22Rv1 (cell line): ENCODE results near the gene NCAM2.

Source experiments
- H3K27ac ChIP-seq: fragments of 450-650 bp; 2 replicates; pipeline ENCODE4 v1.5.1; 2017
- ZFX ChIP-seq: fragments of 450-650 bp; IDR thresholded peaks from 2 replicates; pipeline ENCODE4 v1.6.1; 2017; ENCODE audit warnings: antibody characterized with exemption, borderline replicate concordance
- TF ChIP-seq, protein P1 (sequence below): fragments of 450-650 bp; IDR thresholded peaks from 2 replicates; pipeline ENCODE4 v1.5.1; 2017; ENCODE audit warnings: mild to moderate bottlenecking

The NCAM2 gene

DNA sequence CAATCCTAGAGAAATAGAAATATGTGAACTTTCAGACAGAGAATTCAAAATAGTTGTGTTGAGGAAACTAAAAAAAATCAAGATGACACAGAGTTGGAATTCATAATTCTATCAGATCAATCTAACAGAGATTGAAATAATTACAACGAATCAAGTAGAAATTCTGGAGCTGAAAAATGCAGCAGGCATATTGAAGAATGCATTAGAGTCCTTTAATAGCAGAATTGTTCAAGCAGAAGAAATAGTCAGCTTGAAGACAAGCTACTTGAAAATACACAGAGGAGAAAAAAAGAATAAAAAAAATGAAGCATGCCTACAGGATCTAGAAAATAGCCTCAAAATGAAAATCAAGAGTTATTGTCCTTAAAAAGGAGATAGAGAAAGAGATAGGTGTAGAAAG, 347.1 kb downstream of the NCAM2 start:
- H3K27ac ChIP-seq, result no peak overlapping the region
- TF ChIP-seq ZFX, result no peak
- TF ChIP-seq, protein P1, sequence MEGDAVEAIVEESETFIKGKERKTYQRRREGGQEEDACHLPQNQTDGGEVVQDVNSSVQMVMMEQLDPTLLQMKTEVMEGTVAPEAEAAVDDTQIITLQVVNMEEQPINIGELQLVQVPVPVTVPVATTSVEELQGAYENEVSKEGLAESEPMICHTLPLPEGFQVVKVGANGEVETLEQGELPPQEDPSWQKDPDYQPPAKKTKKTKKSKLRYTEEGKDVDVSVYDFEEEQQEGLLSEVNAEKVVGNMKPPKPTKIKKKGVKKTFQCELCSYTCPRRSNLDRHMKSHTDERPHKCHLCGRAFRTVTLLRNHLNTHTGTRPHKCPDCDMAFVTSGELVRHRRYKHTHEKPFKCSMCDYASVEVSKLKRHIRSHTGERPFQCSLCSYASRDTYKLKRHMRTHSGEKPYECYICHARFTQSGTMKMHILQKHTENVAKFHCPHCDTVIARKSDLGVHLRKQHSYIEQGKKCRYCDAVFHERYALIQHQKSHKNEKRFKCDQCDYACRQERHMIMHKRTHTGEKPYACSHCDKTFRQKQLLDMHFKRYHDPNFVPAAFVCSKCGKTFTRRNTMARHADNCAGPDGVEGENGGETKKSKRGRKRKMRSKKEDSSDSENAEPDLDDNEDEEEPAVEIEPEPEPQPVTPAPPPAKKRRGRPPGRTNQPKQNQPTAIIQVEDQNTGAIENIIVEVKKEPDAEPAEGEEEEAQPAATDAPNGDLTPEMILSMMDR, result no peak

DNA sequence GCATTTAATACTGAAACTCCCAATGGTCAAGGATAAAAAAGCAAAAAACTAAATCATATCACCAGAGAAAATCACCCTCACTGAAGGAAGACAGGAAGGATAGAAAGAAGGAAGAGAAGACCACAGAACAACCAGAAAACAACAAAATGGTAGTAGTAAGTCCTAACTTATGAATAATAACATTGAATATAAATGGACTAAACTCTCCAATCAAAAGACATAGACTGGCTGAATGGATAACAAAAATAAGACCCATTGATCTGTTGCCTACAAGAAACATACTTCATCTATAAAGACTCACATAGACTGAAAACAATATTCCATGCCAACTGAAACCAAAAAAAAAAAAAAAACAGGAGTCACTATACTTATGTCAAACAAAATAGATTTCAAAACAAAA, 347.7 kb downstream of the NCAM2 start:
- H3K27ac ChIP-seq, result no peak overlapping the region
- TF ChIP-seq, protein P1, result no peak
- TF ChIP-seq ZFX, result no peak

DNA sequence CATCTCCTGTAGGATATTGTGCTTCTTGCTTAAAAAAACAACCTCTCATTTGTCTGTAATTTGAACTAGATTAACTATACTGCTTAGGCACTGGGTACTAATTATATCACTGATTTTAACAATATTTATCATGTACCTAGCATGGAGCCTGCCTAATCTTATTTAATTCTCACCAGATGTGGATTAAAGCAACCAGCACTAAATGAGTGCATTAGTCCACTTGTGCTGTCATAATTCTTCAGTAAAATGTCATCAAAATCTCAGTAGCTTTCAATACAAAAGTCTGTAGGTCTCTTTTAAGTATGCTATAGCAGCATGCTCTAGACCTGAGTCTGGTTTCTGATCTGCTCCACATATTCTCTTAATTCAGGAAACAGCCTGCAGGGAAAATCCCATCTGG, 368.1 kb downstream of the NCAM2 start:
- no peak overlapping the region for H3K27ac ChIP-seq
- no peak for TF ChIP-seq ZFX

DNA sequence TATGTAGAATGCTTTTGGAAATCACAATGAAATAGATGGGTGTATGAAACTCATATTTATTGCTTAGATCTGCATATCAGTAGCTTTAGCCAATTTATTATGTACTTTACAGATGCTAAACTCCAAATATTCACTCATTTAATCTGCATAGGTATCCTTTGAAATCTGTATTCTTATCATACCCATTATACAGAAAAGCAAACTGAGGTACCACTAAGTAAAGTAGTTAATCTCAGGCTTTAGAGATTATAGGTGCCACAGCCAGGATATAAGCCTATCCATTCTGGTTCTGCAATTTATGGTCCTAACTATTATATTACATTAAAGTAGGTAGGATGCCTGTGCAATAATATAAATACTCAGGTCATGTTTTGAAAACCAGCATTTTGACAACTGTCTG, 369.4 kb downstream of the NCAM2 start:
- H3K27ac ChIP-seq, result no peak overlapping the region
- TF ChIP-seq, protein P1, result no peak
- no peak for TF ChIP-seq ZFX

DNA sequence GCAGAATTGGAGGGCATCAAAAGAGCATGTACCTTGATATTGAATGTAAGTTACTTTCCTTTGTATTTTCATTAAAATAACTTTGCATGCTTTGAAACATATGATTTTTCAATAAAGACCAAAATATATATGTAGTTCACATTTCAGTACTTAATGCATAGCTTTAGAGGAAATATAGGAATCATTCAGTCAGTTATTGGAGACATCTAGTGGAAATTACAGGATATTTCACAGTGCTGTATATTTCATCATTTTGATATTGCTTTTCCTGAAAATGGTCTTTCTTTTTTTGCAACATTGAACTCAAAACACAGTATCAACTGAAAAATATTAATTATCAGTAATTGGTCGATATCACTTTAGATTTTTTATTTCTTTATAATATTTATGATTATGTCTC, 375.8 kb downstream of the NCAM2 start:
- TF ChIP-seq ZFX, result no peak
- TF ChIP-seq, protein P1, result peak; percentile 61

DNA sequence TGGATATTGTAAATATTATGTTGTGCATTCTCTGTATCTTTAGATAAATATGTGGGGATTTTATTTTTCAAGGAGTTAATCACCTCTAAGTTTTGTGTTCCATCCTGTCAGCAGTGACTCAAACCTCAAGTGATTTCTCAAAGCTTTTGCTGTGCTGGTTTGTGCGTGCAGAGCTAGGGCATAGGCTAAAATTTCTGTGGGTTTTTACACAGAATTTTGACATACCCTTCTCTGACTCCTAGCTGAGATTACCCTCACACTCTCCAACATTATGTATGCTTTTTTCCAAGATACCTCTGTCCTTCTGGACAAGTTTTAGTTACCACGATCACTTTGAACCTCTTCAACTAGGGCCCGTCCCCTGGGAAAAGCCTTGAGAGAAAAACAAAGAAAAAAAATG, 384.9 kb downstream of the NCAM2 start:
- TF ChIP-seq, protein P1, result no peak
- no peak for TF ChIP-seq ZFX
- H3K27ac ChIP-seq, result no peak overlapping the region

More for the DNA sequence above, 375.8 kb downstream of the NCAM2 start:
- no peak overlapping the region for H3K27ac ChIP-seq

DNA sequence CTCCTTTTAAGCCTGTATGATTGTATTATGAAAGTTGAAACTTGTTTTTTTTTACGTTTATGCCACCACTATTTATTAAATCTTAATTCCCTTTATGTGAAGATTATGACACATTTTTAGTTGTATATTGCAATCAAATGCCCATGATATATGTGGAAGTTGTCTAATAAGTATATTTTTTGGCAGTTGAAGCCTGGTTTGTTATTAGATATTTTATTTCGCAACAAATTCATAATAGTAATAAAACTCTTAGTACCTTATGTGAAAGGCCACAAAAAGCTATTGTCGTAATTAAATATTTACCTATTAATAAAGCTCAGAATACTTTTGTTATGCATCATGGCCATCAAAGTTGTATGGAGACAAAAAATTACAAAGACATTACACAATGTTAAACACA, 386.8 kb downstream of the NCAM2 start:
- no peak overlapping the region for H3K27ac ChIP-seq
- TF ChIP-seq, protein P1, result no peak
- TF ChIP-seq ZFX, result no peak

DNA sequence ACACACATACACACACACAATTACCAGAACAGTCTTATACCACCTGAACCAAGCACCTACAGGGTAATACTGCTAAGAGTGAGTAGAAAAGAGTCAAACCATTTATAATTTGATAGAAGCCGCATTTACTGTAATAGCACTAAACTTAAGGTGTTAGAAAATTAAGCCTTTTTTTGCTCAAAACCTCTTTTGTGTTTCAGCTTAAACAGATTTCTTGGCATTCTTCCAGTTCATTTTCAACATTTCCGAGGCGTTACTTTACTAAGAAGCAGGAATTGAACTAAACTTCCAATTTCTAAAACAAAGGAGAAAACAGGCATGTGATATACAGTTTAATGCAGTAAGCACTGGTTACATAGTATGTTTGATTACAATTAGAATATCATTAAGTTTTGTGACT, 387.2 kb downstream of the NCAM2 start:
- no peak for TF ChIP-seq ZFX
- TF ChIP-seq, protein P1, result no peak

More for the DNA sequence above, 387.2 kb downstream of the NCAM2 start:
- H3K27ac ChIP-seq, result no peak overlapping the region
